Thoracic aorta (tissue), 2 donors: ENCODE data around the gene EIF4E. TPM values are rescaled to one million over a fixed set of nuclear protein-coding genes. Genes with fewer than 3 reads are reported as not detected.
A peak's percentile ranks its signal among the peaks of the same experiment; 100 is the strongest.
"Not testable (repeated sequence)": the region's sequence is repeated elsewhere in the genome, so short reads cannot be mapped to it uniquely, and the experiment has no call there.

Source experiments
- ATAC-seq: fragments of 150-250 bp; one replicate; pipeline ENCODE4 v1.8.0; 2017; ENCODE audit warnings: low read depth; ENCODE audit not compliant: insufficient number of reproducible peaks, low FRiP score
- DNase-seq: peaks from one replicate; pipeline ENCODE4 v3.0.0-alpha.2; 2020; ENCODE audit warnings: low spot score
- H3K27ac ChIP-seq, 2 donors: fragments of 200-600 bp; sonication (generic); 1 replicate in 1 of 2; 2 replicates in 1 of 2; pipeline ENCODE4 v1.5.1; 2016; ENCODE audit warnings: mild to moderate bottlenecking in 2 of 2, moderate library complexity in 2 of 2
- H3K27me3 ChIP-seq: fragments of 200-600 bp; sonication (generic); replicated peaks from 2 replicates; pipeline ENCODE4 v1.6.0; 2016; ENCODE audit warnings: mild to moderate bottlenecking; ENCODE audit not compliant: insufficient read depth
- H3K36me3 ChIP-seq: fragments of 200-600 bp; sonication (generic); one replicate; pipeline ENCODE4 v1.5.1; 2016
- H3K4me1 ChIP-seq, 2 donors: fragments of 200-600 bp; sonication (generic); 1 replicate in 1 of 2; 2 replicates in 1 of 2; pipeline versions ENCODE4 v1.5.1 to v1.6.0; 2016; ENCODE audit warnings: low read depth in 2 of 2, mild to moderate bottlenecking in 1 of 2; ENCODE audit not compliant: control insufficient read depth in 1 of 2
- H3K4me3 ChIP-seq: fragments of 200-600 bp; sonication (generic); 2 replicates; pipeline ENCODE4 v1.5.1; 2016; ENCODE audit warnings: mild to moderate bottlenecking
- H3K9me3 ChIP-seq: fragments of 200-600 bp; sonication (generic); 2 replicates; pipeline ENCODE4 v1.5.1; 2016
- total RNA-seq, 2 donors: library from RNA; depleted of rRNA; stranded (reverse); fragments of >200 nt; gene quantifications; one replicate each; pipeline versions ENCODE4 v1.1.0 to v1.2.3, GENCODE V29; 2016
- TF ChIP-seq, protein P1 (sequence below): fragments of 200-600 bp; sonication (generic); IDR thresholded peaks from one replicate; pipeline ENCODE4 v1.5.1; 2019; ENCODE audit warnings: antibody characterized with exemption

EIF4E gene
- total RNA-seq, 2 donors from 2014 or later, result 108 to 111 TPM

DNA sequence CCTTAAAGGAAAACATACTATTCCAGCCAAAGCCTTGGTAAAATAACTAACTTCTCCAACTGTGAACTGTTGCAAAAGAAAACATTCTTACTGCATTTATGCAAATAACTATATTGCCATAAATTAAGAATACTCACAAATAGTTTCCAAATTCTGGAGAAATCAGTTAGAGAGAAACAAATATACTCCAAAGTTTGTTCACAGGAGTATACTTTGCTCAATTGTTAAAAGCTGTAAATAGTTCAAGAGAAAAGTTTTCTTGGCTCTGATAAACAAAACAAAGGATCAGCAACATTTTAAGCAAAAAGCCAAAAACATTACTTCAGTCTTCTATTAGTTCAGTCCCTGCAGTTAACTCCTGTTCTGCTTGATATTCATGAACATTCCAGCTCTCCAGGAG is 83.0 kb downstream of the EIF4E start:
- DNase-seq, result no peak
- no peak for ATAC-seq

DNA sequence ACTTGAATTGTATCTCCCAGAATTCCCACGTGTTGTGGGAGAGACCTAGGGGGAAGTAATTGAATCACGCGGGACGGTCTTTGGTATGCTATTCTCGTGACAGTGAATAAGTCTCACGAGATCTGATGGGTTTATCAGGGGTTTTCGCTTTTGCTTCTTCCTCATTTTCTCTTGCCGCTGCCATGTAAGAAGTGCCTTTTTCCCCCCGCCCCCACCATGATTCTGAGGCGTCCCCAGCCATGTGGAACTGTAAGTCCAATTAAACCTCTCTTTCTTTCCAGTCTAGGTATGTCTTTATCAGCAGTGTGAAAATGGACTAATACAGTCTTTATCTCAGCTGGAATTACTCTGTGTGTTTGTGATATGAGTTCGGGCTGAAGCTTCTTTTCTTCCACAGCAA is 86.0 kb downstream of the EIF4E start:
- not testable (repeated sequence) for H3K36me3 ChIP-seq, H3K4me3 ChIP-seq, H3K27ac ChIP-seq, DNase-seq, H3K4me1 ChIP-seq, ATAC-seq, H3K27me3 ChIP-seq, H3K9me3 ChIP-seq

More for the DNA sequence above, 83.0 kb downstream of the EIF4E start:
- Histone ChIP-seq H3K27me3 (no peaks in the 10 kb centered on the region), H3K36me3 (no peaks in the 10 kb centered on the region), H3K4me3 (no peak overlapping the region), H3K9me3 (no peaks in the 10 kb centered on the region), H3K4me1 (no peaks in the 10 kb centered on the region), H3K27ac (no peak overlapping the region)
- TF ChIP-seq, protein P1, sequence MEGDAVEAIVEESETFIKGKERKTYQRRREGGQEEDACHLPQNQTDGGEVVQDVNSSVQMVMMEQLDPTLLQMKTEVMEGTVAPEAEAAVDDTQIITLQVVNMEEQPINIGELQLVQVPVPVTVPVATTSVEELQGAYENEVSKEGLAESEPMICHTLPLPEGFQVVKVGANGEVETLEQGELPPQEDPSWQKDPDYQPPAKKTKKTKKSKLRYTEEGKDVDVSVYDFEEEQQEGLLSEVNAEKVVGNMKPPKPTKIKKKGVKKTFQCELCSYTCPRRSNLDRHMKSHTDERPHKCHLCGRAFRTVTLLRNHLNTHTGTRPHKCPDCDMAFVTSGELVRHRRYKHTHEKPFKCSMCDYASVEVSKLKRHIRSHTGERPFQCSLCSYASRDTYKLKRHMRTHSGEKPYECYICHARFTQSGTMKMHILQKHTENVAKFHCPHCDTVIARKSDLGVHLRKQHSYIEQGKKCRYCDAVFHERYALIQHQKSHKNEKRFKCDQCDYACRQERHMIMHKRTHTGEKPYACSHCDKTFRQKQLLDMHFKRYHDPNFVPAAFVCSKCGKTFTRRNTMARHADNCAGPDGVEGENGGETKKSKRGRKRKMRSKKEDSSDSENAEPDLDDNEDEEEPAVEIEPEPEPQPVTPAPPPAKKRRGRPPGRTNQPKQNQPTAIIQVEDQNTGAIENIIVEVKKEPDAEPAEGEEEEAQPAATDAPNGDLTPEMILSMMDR, result no peak

GRCh38 chr4:98838977-98839618 is 89.8 kb downstream of the EIF4E start:
- TF ChIP-seq, protein P1, result no peak
- no peaks in the 10 kb centered on the region for H3K9me3 ChIP-seq
- H3K27ac ChIP-seq, result no peak overlapping the region
- peaks cover 0 to 6% of the 10 kb centered on the region in 2 donors for H3K4me1 ChIP-seq
- no peaks in the 10 kb centered on the region for H3K27me3 ChIP-seq
- peak overlapping the region; percentile 47 for H3K4me3 ChIP-seq
- ATAC-seq, result no peak
- no peak for DNase-seq
- H3K36me3 ChIP-seq, result no peaks in the 10 kb centered on the region

GRCh38 chr4:98838531-98838930 is 90.4 kb downstream of the EIF4E start:
- H3K36me3 ChIP-seq, result no peaks in the 10 kb centered on the region
- ATAC-seq (no peak), DNase-seq (no peak)
- H3K9me3 ChIP-seq, result no peaks in the 10 kb centered on the region
- no peaks in the 10 kb centered on the region for H3K27me3 ChIP-seq
- peaks cover 0 to 6% of the 10 kb centered on the region in 2 donors for H3K4me1 ChIP-seq
- no peak overlapping the region for H3K4me3 ChIP-seq
- H3K27ac ChIP-seq, result no peak overlapping the region
- TF ChIP-seq, protein P1, result no peak

DNA sequence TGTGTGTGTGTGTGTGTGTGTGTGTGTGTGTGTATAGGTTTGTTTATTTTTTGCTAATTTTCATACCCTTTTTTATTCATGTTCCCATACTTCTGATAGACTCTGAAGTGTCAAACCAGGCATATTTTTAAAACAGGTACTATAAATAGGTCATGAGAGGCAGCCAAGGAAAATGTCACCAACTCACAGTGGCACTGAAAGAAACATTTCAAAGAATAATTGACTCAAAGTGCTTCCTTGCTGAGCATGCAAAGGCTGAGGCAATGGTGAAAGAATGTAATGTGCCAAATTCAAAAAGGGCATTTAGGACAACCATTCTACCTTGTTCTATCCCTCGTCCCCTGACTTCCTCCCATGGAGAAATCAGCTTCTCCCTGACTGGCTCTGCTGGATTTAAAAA is 95.5 kb downstream of the EIF4E start:
- TF ChIP-seq, protein P1, result no peak
- Histone ChIP-seq H3K4me3 (no peak overlapping the region), H3K27ac (peak overlapping the region in 1 of 2 donors; percentile 13), H3K36me3 (no peaks in the 10 kb centered on the region), H3K9me3 (no peaks in the 10 kb centered on the region), H3K27me3 (no peaks in the 10 kb centered on the region), H3K4me1 (no peaks in the 10 kb centered on the region)
- peak; percentile 81 for ATAC-seq
- no peak for DNase-seq

- not testable (repeated sequence) for H3K9me3 ChIP-seq, ATAC-seq, H3K4me1 ChIP-seq, DNase-seq, H3K27ac ChIP-seq, H3K27me3 ChIP-seq, H3K36me3 ChIP-seq, H3K4me3 ChIP-seq
Observed at GRCh38 chr4:98831036-98831435, 97.9 kb downstream of the EIF4E start.

Other genes starting within 250 kb of the EIF4E start
- gene METAP1, start 66.6 kb upstream of the EIF4E start, total RNA-seq, result 10 to 100 TPM; 39.7 to 54.9 TPM
- gene ADH5, start 159.7 kb upstream of the EIF4E start, total RNA-seq, result 100 to 1,000 TPM; 149 to 180 TPM
- gene ADH4, start 215.2 kb upstream of the EIF4E start, total RNA-seq, result under 1 TPM; 0.27 to 0.92 TPM